Keratinocyte (primary cell): Measurements from ENCODE around the gene GPR146. TPM values are rescaled to one million over a fixed set of nuclear protein-coding genes. Genes with fewer than 3 reads are reported as not detected.

ENCODE experiments used
- DNase-seq: peaks from one replicate; pipeline ENCODE4 v3.0.0-alpha.2; 2011; ENCODE audit warnings: low read depth, missing footprints, low spot score
- FAIRE-seq: peaks from 2 replicates; lab custom pipeline; 2011; peaks lifted over from hg19 to GRCh38; lab: Jason Lieb, UNC
- H2AFZ ChIP-seq: 2 replicates; pipeline ENCODE4 v1.6.0; 2012; ENCODE audit warnings: low read length, control low read depth, inconsistent platforms; ENCODE audit not compliant: control insufficient read depth
- H3K27ac ChIP-seq: 2 replicates; pipeline ENCODE4 v1.5.1; 2011; ENCODE audit warnings: low read length; ENCODE audit not compliant: control insufficient read depth, insufficient read depth
- H3K27me3 ChIP-seq: 3 replicates; pipeline ENCODE4 v1.6.0; 2011; ENCODE audit warnings: low read length; ENCODE audit not compliant: control insufficient read depth, insufficient read depth; ENCODE audit errors: extremely low read depth
- H3K36me3 ChIP-seq, 2 experiments: 2 replicates in 1 of 2; 3 replicates in 1 of 2; pipeline ENCODE4 v1.5.1; 2011; ENCODE audit warnings: low read length in 2 of 2, mild to moderate bottlenecking in 1 of 2; ENCODE audit not compliant: control insufficient read depth in 2 of 2, insufficient read depth in 2 of 2; ENCODE audit errors: extremely low read depth in 1 of 2
- H3K4me1 ChIP-seq: 3 replicates; pipeline ENCODE4 v1.5.1; 2011; ENCODE audit warnings: low read length; ENCODE audit not compliant: control insufficient read depth, insufficient read depth; ENCODE audit errors: extremely low read depth
- H3K4me2 ChIP-seq: 3 replicates; pipeline ENCODE4 v1.6.0; 2011; ENCODE audit warnings: low read depth, low read length; ENCODE audit not compliant: control insufficient read depth, insufficient read depth; ENCODE audit errors: extremely low read depth
- H3K4me3 ChIP-seq, 3 experiments: fragments of 200-600 bp in 1 of 3; sonication (generic) in 1 of 3; 2 replicates in 2 of 3; 3 replicates in 1 of 3; pipeline ENCODE4 v1.5.1; 2011 to 2016; ENCODE audit warnings: low read length in 3 of 3, mild to moderate bottlenecking in 3 of 3, control low read depth in 2 of 3, inconsistent platforms in 1 of 3, low read depth in 1 of 3, mixed read lengths in 1 of 3, mixed run types in 1 of 3, moderate library complexity in 1 of 3; ENCODE audit not compliant: control insufficient read depth in 2 of 3, insufficient read depth in 2 of 3; ENCODE audit errors: extremely low read depth in 1 of 3
- H3K79me2 ChIP-seq: 2 replicates; pipeline ENCODE4 v1.6.0; 2012; ENCODE audit warnings: low read length; ENCODE audit not compliant: control insufficient read depth, insufficient read depth
- H3K9ac ChIP-seq: 3 replicates; pipeline ENCODE4 v1.6.0; 2011; ENCODE audit warnings: low read length; ENCODE audit not compliant: control insufficient read depth, insufficient read depth; ENCODE audit errors: extremely low read depth
- H3K9me1 ChIP-seq: 3 replicates; pipeline ENCODE4 v1.6.0; 2011; ENCODE audit warnings: low read length; ENCODE audit not compliant: control insufficient read depth, insufficient read depth; ENCODE audit errors: extremely low read depth
- H3K9me3 ChIP-seq: 2 replicates; pipeline ENCODE4 v1.5.1; 2012; ENCODE audit warnings: low read depth, low read length; ENCODE audit not compliant: control insufficient read depth
- H4K20me1 ChIP-seq: 3 replicates; pipeline ENCODE4 v1.6.0; 2011; ENCODE audit warnings: low read length; ENCODE audit not compliant: control insufficient read depth, insufficient read depth; ENCODE audit errors: extremely low read depth
- EZH2 ChIP-seq: IDR thresholded peaks from one replicate; pipeline ENCODE4 v1.6.1; 2012; ENCODE audit warnings: inconsistent platforms, mild to moderate bottlenecking, low read length, moderate library complexity
- dilution Hi-C: fragments of 300-500 bp; cut with MboI; formaldehyde crosslinking; loops from one replicate; pipeline ENCODE4 v1.7.0; 2020; ENCODE audit warnings: low sequenced_read_pairs; ENCODE audit not compliant: extremely low pct_ligation_motif_present
- polyA plus RNA-seq, 5 experiments: library from polyadenylated mRNA; depleted of rRNA in 3 of 5; stranded (reverse) in 3 of 5; stranded (forward) in 1 of 5; unstranded in 1 of 5; fragments of >200 nt; gene quantifications; 1 replicate in 1 of 5; 2 replicates in 3 of 5; 3 replicates in 1 of 5; pipeline versions ENCODE4 v1.2.1 to v1.2.3, GENCODE V29; 2011 to 2012; ENCODE audit warnings: missing spikeins in 2 of 5, low read depth in 1 of 5, low replicate concordance in 1 of 5
- TF ChIP-seq, protein P1 (sequence below), 3 experiments: IDR thresholded peaks in 1 of 3; conservative IDR thresholded peaks in 1 of 3; optimal IDR thresholded peaks in 1 of 3; 2 replicates in 2 of 3; 3 replicates in 1 of 3; pipeline versions ENCODE3 to v1.5.1; 2011; ENCODE audit warnings: low read length in 3 of 3, mild to moderate bottlenecking in 3 of 3, moderate library complexity in 2 of 3, control low read depth in 1 of 3, inconsistent platforms in 1 of 3; ENCODE audit not compliant: insufficient read depth in 2 of 3; ENCODE audit errors: extremely low read depth in 1 of 3

The GPR146 gene
- polyA plus RNA-seq, 1 donor (not counting 4 experiments of a cell fraction or from before 2014, with no cell fraction given) = 0.13 TPM

DNA sequence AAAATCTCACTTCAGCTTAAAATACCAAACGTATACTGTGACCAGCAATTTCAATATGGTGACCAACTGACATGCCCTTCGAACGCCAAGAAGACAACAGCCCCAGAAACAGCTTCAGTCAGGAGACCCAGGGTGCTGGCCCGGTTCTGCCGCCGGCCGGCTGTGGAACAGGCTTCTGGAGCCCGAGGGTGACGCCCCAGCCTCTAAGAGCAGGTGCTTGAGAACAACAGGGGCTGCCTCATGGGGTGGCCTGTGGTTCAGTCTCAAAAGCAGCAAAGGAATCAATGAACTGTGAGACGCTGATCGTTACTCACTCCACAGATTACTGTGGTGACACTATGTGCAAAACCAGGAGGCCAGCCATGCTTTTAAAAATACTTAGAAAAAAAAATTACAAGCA is 60.8 kb downstream of the GPR146 start:
- no peak overlapping the region for H2AFZ ChIP-seq
- no peak overlapping the region for H3K9ac ChIP-seq
- TF ChIP-seq EZH2 = no peak
- no peaks in the 10 kb centered on the region for H3K9me1 ChIP-seq
- H3K9me3 ChIP-seq = no peaks in the 10 kb centered on the region
- dilution Hi-C loops = no loop called here
- H3K4me1 ChIP-seq = no peaks in the 10 kb centered on the region
- H3K27me3 ChIP-seq = no peaks in the 10 kb centered on the region
- no peak overlapping the region for H3K4me3 ChIP-seq
- FAIRE-seq = no peak
- no peak overlapping the region for H3K27ac ChIP-seq
- peaks cover 0 to 7% of the 10 kb centered on the region in 2 experiments for H3K36me3 ChIP-seq
- H3K79me2 ChIP-seq = peaks cover 19% of the 10 kb centered on the region
- no peak overlapping the region for H3K4me2 ChIP-seq
- H4K20me1 ChIP-seq = peaks cover 5% of the 10 kb centered on the region
- DNase-seq = no peak

DNA sequence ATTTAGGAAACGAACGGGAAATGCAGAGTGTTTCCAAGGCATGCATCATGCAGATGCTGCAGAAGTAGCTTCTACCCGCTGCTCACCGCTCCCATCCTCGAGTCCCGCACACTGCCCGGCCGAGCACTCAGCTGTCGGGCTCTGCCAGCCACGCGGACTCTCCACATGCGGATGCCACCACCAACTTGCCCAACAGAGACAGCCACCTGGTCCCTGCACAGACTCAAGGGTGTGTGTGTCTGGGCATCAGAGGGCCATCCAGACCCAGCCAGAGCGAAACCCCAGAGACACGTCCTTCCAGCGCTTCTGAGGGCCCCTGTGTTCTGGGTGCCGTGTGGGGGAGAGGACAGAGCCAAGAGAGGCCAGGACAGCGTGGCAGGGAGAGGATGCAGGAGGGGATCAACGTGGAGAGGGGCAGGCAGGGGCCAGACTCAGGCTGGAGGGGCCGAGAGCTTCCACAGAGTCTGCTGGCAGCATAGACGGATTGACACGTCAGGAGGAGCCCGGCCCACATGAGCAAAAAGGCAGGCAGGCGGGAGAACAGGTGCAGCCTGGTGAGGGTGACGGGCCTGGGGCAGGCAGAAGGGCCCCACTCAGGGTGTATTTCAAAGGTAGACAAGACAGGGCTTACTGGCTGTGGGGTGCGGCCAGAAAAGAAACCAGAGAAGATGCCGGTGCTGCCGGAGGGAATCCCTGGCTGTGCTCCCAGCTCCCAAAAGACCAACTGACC is 61.9 kb downstream of the GPR146 start:
- H3K79me2 ChIP-seq = peaks cover 18% of the 10 kb centered on the region
- H3K4me2 ChIP-seq = no peak overlapping the region
- no peaks in the 10 kb centered on the region for H3K4me1 ChIP-seq
- no peak overlapping the region for H3K9ac ChIP-seq
- H3K9me3 ChIP-seq = no peaks in the 10 kb centered on the region
- H3K36me3 ChIP-seq = peaks cover 0 to 4% of the 10 kb centered on the region in 2 experiments
- H3K27ac ChIP-seq = no peak overlapping the region
- H3K27me3 ChIP-seq = no peaks in the 10 kb centered on the region
- peaks cover 5% of the 10 kb centered on the region for H4K20me1 ChIP-seq
- dilution Hi-C loops = no loop called here
- FAIRE-seq = no peak
- no peaks in the 10 kb centered on the region for H3K9me1 ChIP-seq
- TF ChIP-seq, protein P1, sequence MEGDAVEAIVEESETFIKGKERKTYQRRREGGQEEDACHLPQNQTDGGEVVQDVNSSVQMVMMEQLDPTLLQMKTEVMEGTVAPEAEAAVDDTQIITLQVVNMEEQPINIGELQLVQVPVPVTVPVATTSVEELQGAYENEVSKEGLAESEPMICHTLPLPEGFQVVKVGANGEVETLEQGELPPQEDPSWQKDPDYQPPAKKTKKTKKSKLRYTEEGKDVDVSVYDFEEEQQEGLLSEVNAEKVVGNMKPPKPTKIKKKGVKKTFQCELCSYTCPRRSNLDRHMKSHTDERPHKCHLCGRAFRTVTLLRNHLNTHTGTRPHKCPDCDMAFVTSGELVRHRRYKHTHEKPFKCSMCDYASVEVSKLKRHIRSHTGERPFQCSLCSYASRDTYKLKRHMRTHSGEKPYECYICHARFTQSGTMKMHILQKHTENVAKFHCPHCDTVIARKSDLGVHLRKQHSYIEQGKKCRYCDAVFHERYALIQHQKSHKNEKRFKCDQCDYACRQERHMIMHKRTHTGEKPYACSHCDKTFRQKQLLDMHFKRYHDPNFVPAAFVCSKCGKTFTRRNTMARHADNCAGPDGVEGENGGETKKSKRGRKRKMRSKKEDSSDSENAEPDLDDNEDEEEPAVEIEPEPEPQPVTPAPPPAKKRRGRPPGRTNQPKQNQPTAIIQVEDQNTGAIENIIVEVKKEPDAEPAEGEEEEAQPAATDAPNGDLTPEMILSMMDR (optimal IDR thresholded peaks at IDR 0.05 in 1 of 3, IDR thresholded peaks at IDR 0.05 in 1 of 3, conservative IDR thresholded peaks at IDR 0.05 in 1 of 3; ENCODE audit: extremely low read depth in 1 of 3, insufficient read depth in 2 of 3, low read length in 3 of 3) = no peak
- H3K4me3 ChIP-seq = no peak overlapping the region
- H2AFZ ChIP-seq = no peak overlapping the region
- no peak for DNase-seq
